Sciatic nerve (tissue), 2 donors: ENCODE data around the gene SASS6. TPM values are rescaled to one million over a fixed set of nuclear protein-coding genes. Genes with fewer than 3 reads are reported as not detected.
A peak's percentile ranks its signal among the peaks of the same experiment; 100 is the strongest.

Source experiments
- ATAC-seq: fragments of 200-7000 bp; cut with Tn5 transposase; one replicate; pipeline ENCODE4 v1.9.1; 2020; ENCODE audit warnings: mild to moderate bottlenecking, moderate library complexity
- DNase-seq: peaks from one replicate; pipeline ENCODE4 v3.0.0-alpha.2; 2020; ENCODE audit warnings: low spot score
- intact Hi-C: fragments of 100-400 bp; cut with DNase I; formaldehyde crosslinking; loops from one replicate; pipeline ENCODE4 v1.14.2; 2022
- total RNA-seq: library from RNA; stranded (reverse); fragmentation: NEBNext Ultra II Directional; extraction: Animal tissue kit (Norgen Biotek cat#: 25700); gene quantifications from one replicate; pipeline ENCODE4 v1.2.1, GENCODE V29; 2021
- donor health status: DM: no; HTN: no; CAD: no.
- donor health status: DM: no; HTN: no; CAD: no.

Gene SASS6, protein sequence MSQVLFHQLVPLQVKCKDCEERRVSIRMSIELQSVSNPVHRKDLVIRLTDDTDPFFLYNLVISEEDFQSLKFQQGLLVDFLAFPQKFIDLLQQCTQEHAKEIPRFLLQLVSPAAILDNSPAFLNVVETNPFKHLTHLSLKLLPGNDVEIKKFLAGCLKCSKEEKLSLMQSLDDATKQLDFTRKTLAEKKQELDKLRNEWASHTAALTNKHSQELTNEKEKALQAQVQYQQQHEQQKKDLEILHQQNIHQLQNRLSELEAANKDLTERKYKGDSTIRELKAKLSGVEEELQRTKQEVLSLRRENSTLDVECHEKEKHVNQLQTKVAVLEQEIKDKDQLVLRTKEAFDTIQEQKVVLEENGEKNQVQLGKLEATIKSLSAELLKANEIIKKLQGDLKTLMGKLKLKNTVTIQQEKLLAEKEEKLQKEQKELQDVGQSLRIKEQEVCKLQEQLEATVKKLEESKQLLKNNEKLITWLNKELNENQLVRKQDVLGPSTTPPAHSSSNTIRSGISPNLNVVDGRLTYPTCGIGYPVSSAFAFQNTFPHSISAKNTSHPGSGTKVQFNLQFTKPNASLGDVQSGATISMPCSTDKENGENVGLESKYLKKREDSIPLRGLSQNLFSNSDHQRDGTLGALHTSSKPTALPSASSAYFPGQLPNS
- total RNA-seq = 3.1 TPM

DNA sequence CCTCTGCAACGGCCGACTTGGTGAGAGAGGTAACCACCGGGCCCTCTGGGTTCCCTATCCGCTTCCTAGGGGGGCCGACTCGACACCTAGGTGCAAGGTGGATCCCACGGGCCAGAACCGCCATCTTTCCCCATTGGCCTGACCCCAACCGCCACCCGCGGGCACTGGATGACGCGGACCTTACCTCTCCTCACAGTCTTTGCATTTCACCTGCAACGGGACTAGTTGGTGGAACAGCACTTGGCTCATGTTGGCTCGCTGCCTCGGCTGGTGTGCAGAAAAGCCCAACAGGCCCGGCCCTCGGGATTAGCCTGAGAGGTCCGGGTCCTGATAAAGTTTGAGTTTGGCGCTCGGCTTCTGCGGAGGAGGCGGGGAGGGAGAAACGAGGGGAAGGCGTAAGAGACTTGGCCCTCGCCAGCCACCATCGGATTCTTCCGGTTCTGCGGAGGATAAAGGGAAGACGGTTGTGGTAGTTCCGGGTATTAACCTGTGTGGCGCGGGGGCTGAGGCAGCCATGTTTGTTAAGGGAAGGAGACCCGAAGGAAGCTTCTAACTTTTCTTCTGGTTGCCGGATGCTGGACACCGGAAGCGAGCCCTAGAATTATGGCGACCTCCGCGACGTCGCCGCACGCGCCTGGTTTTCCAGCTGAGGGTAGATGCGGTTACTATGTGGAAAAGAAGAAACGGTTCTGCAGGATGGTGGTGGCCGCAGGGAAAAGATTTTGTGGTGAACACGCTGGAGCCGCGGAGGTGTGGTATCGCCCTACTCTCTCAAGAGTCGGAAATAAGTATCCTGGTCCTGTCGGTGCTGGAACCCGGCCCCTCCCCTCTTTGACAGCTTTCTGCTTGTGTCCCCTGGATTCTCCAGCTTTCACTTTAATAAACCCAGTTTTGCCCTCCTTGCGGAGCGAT lies at the start of gene SASS6, which contains the start of gene TRMT13:
TSS of gene SASS6 (minus strand) at position 365 of the 912 bp plus-strand sequence. CDS start at position 249, 116 bp downstream.
TSS of gene TRMT13 (plus strand) at position 598 of the 912 bp plus-strand sequence. CDS start at position 604, 6 bp downstream.
- peak; percentile 97 for DNase-seq
- peak; percentile 100 for ATAC-seq
- intact Hi-C loops = no loop called here

DNA sequence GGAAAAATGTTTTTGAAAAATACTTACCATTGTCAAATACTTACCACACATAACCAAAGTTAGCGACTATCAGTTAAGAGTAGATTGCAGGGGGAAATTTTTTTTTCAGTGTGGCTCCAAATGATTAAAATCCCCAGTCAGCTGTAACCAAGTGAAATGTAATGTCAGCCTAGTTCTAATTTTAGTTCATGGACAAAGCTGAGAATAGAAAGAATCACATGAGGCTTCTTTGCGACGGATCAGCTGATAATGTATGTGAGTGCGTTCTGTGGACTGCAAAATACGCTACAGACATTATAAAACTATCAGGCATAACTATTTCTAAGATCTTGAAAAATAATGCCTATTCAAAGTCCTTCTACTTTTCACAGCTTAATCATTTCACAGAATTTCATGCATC lies 45.4 kb upstream of the SASS6 start, which contains the start of gene LRRC39:
TSS of gene LRRC39 (minus strand) at position 166 of the 400 bp plus-strand sequence. CDS start 9,740 bp downstream, outside the sequence.
- no peak for ATAC-seq
- intact Hi-C loops = no loop called here

DNA sequence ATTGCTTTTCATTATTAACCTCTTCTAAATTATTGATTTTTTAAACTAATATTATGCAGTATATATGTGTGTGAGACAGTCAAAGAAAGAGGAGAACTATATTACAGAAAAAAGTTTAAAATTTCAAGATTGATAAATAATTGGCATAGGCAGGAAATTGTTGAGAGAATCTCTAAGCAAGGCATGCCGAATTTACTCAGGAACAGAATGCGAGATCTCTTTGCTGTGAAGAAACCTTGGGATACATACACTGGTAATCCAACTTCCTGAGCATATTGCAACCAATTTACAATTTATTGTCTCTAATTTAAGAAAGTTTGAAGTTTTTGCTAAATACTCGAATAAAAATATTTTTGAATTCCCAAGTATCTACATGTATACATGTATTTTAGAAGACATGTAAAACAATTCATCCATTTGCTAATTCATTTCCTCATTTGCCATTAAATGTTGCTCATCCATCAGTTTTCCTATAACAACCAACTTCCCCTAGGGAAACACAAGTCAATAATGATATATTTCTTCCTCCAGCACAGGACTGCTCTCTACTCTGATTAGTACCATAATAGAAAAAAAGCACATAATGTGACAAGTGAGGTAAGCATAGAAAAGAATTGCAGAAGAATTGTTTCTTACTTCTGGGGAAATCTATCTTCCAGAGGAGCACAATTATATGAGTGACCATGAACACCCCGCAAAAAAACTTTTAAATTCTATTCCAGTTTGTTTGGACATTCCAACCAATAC lies 44.7 kb upstream of the SASS6 start:
- DNase-seq = no peak
- no peak for ATAC-seq
- intact Hi-C loops = no loop called here

More for the DNA sequence above, 45.4 kb upstream of the SASS6 start, which contains the start of gene LRRC39:
- no peak for DNase-seq

DNA sequence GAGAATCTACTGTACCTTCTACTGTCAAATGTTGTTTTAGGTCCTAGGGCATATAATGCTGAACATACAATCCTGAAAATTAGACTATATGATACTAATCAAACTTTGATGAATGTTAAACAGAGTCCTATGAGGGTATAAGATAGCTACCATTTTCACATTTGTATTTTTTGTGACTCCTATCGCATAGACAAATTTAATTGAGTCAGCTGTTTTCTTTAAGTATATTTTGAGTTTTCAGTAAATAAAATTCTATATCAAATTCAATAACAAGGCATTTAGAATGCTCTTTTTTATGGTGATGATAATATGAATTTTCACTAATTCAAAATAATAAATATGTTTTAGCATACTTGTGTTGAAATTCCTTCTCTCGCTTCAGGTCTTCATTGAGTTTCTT lies 35.3 kb upstream of the SASS6 start:
- intact Hi-C loops = no loop called here
- no peak for ATAC-seq

DNA sequence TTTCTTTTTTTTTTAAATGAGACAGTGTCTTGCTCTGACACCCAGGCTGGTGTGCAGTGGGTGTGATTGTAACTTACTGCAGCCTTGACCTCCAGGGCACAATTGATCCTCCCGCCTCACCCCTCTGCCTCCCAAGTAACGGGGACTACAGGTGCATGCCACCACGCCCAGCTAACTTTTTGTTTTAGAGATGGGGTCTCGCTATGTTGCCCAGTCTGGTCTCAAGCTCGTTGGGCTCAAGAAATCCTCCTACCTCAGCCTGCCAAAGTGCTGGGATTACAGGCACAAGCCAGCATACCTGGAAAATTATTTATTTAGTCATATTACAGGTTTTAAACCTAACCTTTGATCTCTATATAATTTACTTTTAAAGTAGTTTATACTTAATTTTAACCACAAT lies 32.0 kb upstream of the SASS6 start:
- peak; percentile 34 for ATAC-seq
- DNase-seq = no peak
- intact Hi-C loops = no loop called here

More for the DNA sequence above, 35.3 kb upstream of the SASS6 start:
- DNase-seq = no peak

DNA sequence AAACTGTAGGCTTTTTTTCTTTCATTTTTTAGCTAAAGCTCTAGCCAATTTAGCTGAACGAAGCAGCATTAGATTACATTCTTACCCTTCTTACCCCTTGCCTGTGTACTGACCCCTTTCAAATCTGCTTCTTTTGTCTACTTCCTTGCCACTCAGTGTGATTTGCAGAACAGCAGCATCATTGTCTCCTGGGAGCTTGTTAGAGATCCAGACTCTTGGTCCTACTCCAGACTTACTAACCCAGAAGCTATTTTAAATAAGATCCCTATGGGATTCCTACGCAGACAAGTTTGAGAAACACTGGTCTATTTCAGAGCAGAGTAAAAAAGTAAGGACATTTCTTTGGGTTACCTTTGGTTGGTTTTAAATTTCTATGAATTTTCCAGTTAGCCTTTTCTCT lies 31.5 kb upstream of the SASS6 start:
- DNase-seq (no peak), ATAC-seq (peak; percentile 73)
- intact Hi-C loops = no loop called here

DNA sequence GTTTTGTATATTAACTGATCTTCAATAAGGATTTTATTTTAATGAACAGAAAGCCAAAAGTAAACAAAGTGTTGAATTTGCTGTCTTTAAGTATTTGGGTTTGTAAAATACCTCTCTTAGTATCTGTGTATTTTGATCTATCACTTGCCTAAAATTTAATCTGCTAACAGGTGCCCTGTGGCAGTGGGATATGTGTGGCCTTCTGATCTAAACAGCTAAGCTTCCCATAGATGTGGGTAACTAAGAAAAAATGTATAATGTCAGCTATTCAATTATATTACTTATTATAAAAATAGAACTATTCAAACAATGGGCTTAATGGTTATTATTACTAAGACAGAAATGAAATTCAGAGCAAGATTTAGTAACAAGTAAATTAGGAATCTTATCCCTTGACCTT lies 30.2 kb upstream of the SASS6 start:
- DNase-seq (no peak), ATAC-seq (no peak)
- intact Hi-C loops = no loop called here

DNA sequence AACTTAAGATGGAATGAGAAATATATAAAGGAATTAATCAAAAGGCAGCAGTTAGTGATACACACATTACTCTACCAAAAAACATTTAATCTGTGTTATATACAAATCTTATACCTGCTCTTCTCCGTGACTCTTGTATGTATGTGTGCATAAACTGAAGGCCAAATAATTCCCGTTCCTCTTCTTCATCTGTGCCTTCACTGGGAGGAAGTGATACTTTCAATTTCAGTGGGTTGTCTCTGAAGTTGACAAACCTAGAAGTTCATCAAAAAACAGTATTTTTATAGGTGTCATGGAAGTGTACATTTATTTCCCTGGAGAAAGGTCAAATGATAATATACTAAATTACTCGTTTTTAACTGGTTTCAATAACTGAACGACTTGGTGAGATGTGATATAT lies 19.5 kb upstream of the SASS6 start:
- no peak for ATAC-seq
- intact Hi-C loops = no loop called here
- no peak for DNase-seq

DNA sequence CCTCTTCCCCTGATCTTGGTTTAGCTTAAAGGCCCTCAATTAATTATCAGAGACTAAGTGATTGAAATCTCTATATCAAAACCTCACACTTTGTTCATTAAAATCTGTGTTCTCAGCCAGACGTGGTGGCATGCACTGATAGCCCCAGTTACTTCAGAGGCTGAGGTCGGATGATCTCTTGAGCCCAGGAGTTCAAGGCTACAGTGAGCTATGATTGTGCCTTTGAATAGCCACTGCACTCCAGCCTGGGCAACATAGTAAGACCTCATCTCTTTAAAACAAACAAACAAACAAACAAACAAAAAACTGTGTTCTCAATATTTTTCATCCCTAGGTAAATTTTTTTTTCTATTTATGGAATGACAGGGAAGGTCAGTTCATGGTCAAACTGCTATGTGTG lies 18.9 kb upstream of the SASS6 start:
- DNase-seq = no peak
- intact Hi-C loops = no loop called here
- ATAC-seq = no peak

DNA sequence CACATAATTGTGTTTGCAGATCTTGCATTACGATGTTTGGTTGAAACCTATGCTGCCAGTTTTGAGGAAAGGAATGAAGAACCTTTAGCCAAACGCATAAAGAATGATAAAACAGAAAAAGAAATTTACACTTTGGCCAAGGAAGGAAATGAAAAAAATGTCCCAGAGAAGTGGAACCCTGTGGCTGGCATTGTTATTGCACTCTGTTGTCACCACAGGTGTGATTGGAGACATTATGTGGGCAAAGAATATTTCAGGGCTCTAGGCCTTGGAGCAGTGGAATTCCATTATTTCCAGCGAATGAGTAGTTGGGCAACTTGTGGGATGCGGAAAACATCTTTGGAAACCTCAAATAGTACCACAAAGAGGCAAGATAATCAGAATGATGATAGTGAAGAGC lies 15.1 kb upstream of the SASS6 start:
- no peak for DNase-seq
- ATAC-seq = no peak
- intact Hi-C loops = no loop called here

DNA sequence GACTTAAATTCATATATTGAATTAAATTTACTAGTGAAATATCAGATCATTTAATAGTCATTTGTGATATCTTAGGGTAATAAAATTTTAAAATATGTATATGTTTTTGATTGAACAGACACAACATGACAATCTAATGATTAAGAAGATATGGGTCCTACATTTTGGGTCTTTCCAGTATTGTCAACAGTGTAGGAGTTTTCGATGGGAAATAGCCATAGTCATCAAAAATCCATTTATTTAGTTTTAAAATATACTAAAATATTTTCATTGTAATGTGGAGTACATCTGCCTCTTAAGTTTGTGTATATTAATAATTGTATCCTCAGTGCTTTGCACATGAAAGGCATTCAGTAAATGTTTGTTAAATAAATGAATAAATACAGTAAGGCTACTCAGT lies 14.2 kb upstream of the SASS6 start:
- intact Hi-C loops = no loop called here
- no peak for ATAC-seq
- no peak for DNase-seq

DNA sequence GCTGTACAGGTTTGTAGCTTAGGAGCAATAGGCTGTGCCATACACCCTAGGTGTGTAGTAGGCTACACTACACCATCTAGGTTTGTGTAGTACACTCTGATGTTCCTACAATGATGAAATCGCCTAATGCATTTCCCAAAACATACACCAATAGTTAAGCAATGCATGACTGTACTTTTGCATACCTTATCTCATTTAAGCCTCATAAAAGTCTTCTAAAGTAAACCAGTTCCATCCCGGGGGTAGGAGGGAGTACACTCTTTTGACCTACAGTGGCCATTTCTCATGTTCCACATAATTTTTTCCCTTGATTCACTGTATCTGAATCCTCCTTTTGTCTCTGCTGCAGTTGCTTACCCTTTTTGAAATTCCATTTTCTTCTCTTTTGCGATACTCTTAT lies 12.4 kb upstream of the SASS6 start:
- intact Hi-C loops = no loop called here
- no peak for ATAC-seq
- DNase-seq = no peak

DNA sequence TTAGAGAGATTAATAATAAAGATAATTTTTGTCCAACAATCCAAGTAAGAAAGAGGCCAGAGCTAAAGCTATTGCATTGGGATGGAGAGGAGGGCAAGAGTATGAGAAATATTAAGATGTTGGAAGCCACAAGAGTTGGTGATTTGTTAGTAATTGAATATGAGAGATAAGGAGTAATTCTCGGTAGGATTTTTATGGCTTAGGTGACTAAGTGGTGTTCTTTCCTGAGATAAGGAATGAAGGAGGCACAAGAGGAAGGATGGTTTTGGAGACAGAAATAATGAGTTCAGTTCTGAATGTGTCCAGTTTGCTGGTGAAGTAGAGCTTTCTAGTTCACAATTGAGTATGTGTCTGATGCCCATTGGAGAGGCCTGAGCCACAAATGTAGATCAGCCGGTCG lies 9.6 kb upstream of the SASS6 start:
- DNase-seq (no peak), ATAC-seq (no peak)
- intact Hi-C loops = no loop called here

DNA sequence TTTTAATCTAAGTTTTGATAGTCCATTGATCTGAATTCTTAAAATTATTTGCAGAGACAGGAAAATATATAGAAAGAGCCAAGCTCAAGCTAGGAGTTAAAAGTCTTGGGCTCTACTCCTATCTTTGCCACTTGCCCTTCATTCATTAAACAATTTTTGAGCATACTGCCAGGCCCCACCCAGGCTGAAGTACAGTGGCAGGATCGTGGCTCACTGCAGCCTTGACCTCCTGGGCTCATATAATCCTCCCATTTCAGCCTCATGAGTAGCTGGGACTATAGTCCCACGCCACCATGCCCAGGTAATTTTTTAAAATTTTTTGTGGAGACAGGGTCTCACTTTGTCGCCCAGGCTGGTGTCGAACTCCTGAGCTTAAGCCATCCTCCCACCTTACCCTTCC lies 8.5 kb upstream of the SASS6 start:
- DNase-seq = no peak
- no peak for ATAC-seq
- intact Hi-C loops = no loop called here

DNA sequence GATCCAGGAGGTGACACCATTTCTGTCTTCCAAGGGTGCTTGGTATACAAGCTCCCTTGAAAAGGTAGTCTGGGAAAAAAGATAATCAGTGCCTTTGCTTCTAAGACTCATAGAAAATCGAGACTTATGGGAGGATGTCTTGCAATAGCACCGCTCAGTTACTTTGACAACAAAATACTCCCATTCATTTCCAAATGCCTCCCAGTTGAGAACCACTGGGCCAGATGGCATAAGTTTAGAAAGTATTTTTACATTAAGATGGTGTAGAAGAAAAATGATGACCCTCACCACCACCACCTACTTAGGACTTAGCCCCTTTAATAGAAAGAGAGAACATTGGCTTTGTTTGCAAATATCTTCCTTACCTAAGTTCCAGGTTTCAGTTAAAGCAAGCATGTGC lies 4.9 kb upstream of the SASS6 start:
- intact Hi-C loops = no loop called here
- ATAC-seq (no peak), DNase-seq (no peak)

DNA sequence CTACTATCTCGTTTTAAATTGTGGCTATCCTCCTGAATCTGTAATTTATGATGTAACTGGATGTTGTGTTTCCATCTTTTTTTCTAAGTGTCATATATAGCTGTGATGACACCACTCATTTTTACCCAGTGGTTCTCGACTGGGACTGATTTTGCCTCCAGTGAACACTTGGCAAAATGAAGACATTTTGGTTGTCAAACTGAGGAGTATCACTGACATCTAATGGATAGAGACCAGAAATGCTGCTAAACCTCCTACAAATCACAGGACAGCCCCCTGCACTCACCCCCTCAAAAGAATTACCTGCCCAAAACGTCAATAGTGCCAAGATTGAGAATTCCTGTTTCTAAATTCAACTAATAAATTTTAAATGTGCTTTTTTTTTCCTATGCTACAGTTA lies 2.1 kb upstream of the SASS6 start:
- ATAC-seq = no peak
- DNase-seq = no peak
- intact Hi-C loops = no loop called here

DNA sequence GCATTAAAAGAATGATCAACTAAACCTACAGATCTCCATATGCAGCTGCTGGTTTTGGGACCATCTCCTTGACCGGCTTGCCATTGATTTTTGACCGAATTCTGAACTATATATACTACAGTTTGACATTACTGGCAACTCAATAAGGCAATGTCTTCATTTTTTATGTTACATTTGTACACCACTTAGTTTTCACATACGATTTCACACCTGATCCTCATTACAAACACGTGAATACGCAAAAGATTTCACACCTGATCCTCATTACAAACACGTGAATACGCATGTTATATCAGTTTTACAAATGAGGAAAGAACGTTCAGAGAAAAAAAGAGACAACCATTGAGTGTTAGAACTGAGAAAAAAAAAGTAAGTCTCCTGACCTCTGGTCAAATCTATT lies 1.1 kb downstream of the SASS6 start:
- no peak for DNase-seq
- intact Hi-C loops = no loop called here
- ATAC-seq = no peak

DNA sequence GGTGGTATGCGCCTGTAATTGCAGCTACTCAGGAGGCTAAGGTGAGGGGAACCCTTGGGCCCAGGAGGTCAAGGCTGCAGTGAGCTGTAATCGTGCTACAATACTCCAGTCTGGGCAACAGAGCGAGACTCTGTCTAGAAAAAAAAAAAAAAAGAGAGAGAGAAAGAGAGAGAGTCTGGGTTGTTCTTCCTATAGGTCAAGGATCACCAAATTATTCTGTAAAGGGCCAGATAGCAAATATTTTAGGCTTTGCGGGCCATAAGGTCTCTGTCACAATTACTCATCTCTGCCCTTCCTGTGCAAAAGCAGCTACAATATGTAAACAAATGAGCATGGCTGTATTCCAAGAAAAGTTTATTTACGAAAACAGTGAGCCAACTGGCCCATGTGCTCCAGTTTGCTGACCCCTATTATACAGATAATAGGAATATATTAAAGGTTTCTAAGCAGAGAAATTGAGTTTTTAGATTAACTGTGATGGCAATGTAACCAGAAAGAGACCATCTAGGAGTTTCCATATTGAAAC lies 2.1 kb downstream of the SASS6 start:
- intact Hi-C loops = no loop called here
- ATAC-seq (no peak), DNase-seq (no peak)
